ENCODE data around the gene RFC4.
"Not testable (repeated sequence)": the region's sequence is repeated elsewhere in the genome, so short reads cannot be mapped to it uniquely, and the experiment has no call there.

The RFC4 gene

GRCh38 chr3:186824430-186825139, 18.3 kb upstream of the RFC4 start:
- no peak for DNase-seq (ENCODE audit: low read depth)

- no peak for DNase-seq (ENCODE audit: low read depth)
Measured at GRCh38 chr3:186823386-186823785, 17.1 kb upstream of the RFC4 start.

GRCh38 chr3:186822388-186822759, 16.1 kb upstream of the RFC4 start:
- not testable (repeated sequence) for DNase-seq (ENCODE audit: low read depth)

- no peak for DNase-seq (ENCODE audit: low read depth)
Measured at GRCh38 chr3:186821429-186822387, 15.4 kb upstream of the RFC4 start.

- no peak for DNase-seq (ENCODE audit: low read depth)
Measured at GRCh38 chr3:186818956-186819355, 12.7 kb upstream of the RFC4 start.

- no peak for DNase-seq (ENCODE audit: low read depth)
Measured at GRCh38 chr3:186818516-186818915, 12.2 kb upstream of the RFC4 start.

- no peak for DNase-seq (ENCODE audit: low read depth)
Measured at GRCh38 chr3:186815435-186815834, 9.2 kb upstream of the RFC4 start.

GRCh38 chr3:186814100-186814499, 7.8 kb upstream of the RFC4 start:
- DNase-seq (ENCODE audit: low read depth): no peak

- not testable (repeated sequence) for DNase-seq (ENCODE audit: low read depth)
Measured at GRCh38 chr3:186811313-186811712, 5.0 kb upstream of the RFC4 start.

GRCh38 chr3:186810336-186810996, 4.2 kb upstream of the RFC4 start:
- DNase-seq (ENCODE audit: low read depth): no peak

GRCh38 chr3:186807231-186807630, 949 bp upstream of the RFC4 start:
- DNase-seq (ENCODE audit: low read depth): no peak

GRCh38 chr3:186803447-186803846, 2.8 kb downstream of the RFC4 start:
- DNase-seq (ENCODE audit: low read depth): not testable (repeated sequence)

GRCh38 chr3:186802701-186803100, 3.6 kb downstream of the RFC4 start:
- no peak for DNase-seq (ENCODE audit: low read depth)

GRCh38 chr3:186800285-186800684, 6.0 kb downstream of the RFC4 start:
- no peak for DNase-seq (ENCODE audit: low read depth)

- no peak for DNase-seq (ENCODE audit: low read depth)
Measured at GRCh38 chr3:186798239-186798874, 7.9 kb downstream of the RFC4 start.

- DNase-seq (ENCODE audit: low read depth): no peak
Measured at GRCh38 chr3:186790261-186790981, 15.9 kb downstream of the RFC4 start.

GRCh38 chr3:186789554-186790260, 16.6 kb downstream of the RFC4 start:
- DNase-seq (ENCODE audit: low read depth): no peak

- DNase-seq (ENCODE audit: low read depth): no peak
Measured at GRCh38 chr3:186788482-186789370, 17.6 kb downstream of the RFC4 start.

- DNase-seq (ENCODE audit: low read depth): no peak
Measured at GRCh38 chr3:186787642-186788481, 18.4 kb downstream of the RFC4 start.

Data from stimulated activated CD8-positive, alpha-beta memory T cell treated with anti-CD3 and anti-CD28 coated beads, Interleukin-12 subunit alpha, Interleukin-12 subunit beta, amount 100 ng/mL, for 1 hour (primary cell).